HepG2 (cell line): ENCODE results near the gene TBCD. TPM values are rescaled to one million over a fixed set of nuclear protein-coding genes. Genes with fewer than 3 reads are reported as not detected.

Experiments
- ATF5 ChIP-seq: sonication (generic); formaldehyde crosslinking; IDR thresholded peaks from 2 replicates; pipeline ENCODE4 v1.4.0; 2020; ENCODE audit warnings: mild to moderate bottlenecking, low read depth, missing genetic modification reagents
- DZIP1 ChIP-seq: sonication (generic); formaldehyde crosslinking; IDR thresholded peaks from 2 replicates; pipeline ENCODE4 v1.5.0; 2020; ENCODE audit warnings: mild to moderate bottlenecking, missing genetic modification reagents
- FOXA1 ChIP-seq, 2 experiments: fragments of 450-650 bp in 1 of 2; sonication (generic) in 1 of 2; formaldehyde crosslinking in 1 of 2; IDR thresholded peaks; 2 replicates each; pipeline versions ENCODE4 v1.4.0 to v1.6.1; 2016 to 2020; ENCODE audit warnings: missing genetic modification reagents in 1 of 2
- GATA4 ChIP-seq: sonication (generic); IDR thresholded peaks from 2 replicates; pipeline ENCODE4 v1.6.1; 2016; ENCODE audit warnings: antibody characterized with exemption, low read depth, borderline replicate concordance
- HNF1A ChIP-seq, 2 experiments: sonication (generic) in 1 of 2; formaldehyde crosslinking in 1 of 2; IDR thresholded peaks; 2 replicates each; pipeline versions ENCODE4 v1.4.0 to v1.6.1; 2016 to 2020; ENCODE audit warnings: borderline replicate concordance in 1 of 2, low read depth in 1 of 2, mild to moderate bottlenecking in 1 of 2, missing genetic modification reagents in 1 of 2
- NONO ChIP-seq, 2 experiments: fragments of 450-650 bp in 1 of 2; sonication (generic) in 1 of 2; formaldehyde crosslinking in 1 of 2; IDR thresholded peaks in 1 of 2; conservative IDR thresholded peaks in 1 of 2; 2 replicates each; pipeline versions ENCODE4 v1.6.1 to v1.8.0; 2017 to 2022; ENCODE audit warnings: mild to moderate bottlenecking in 1 of 2, missing genetic modification reagents in 1 of 2, moderate library complexity in 1 of 2
- RXRA ChIP-seq: sonication (generic); formaldehyde crosslinking; IDR thresholded peaks from 2 replicates; pipeline ENCODE4 v1.5.1; 2020; ENCODE audit warnings: missing genetic modification reagents
- ZGPAT ChIP-seq: IDR thresholded peaks from 2 replicates; pipeline ENCODE4 v1.6.1; 2016; ENCODE audit warnings: mild to moderate bottlenecking
- ZHX1 ChIP-seq: sonication (generic); formaldehyde crosslinking; IDR thresholded peaks from 2 replicates; pipeline ENCODE4 v1.8.1; 2022; ENCODE audit warnings: low read depth, mild to moderate bottlenecking, missing genetic modification reagents
- ZNF644 ChIP-seq: IDR thresholded peaks from 2 replicates; pipeline ENCODE4 v1.6.1; 2016; ENCODE audit warnings: low read depth
- ZNF672 ChIP-seq: sonication (generic); formaldehyde crosslinking; IDR thresholded peaks from 2 replicates; pipeline ENCODE4 v1.8.1; 2022; ENCODE audit warnings: missing genetic modification reagents
- ZNF691 ChIP-seq: sonication (generic); formaldehyde crosslinking; IDR thresholded peaks from 2 replicates; pipeline ENCODE4 v1.4.0; 2020; ENCODE audit warnings: missing genetic modification reagents, low read depth, mild to moderate bottlenecking, borderline replicate concordance
- polyA plus RNA-seq, 8 experiments: library from polyadenylated mRNA; depleted of rRNA in 3 of 8; stranded (reverse) in 7 of 8; unstranded in 1 of 8; fragments of >200 nt; fragmentation: Illumina TruSeq in 4 of 8; extraction: Trizol in 4 of 8; gene quantifications; 2 replicates each; pipeline versions ENCODE4 v1.2.1 to v1.2.3, GENCODE V29; 2011 to 2016; ENCODE audit warnings: low read depth in 4 of 8, missing spikeins in 1 of 8, mixed read lengths in 1 of 8; ENCODE audit not compliant: insufficient read depth in 1 of 8
- total RNA-seq, 5 experiments: library from RNA; depleted of rRNA; stranded (reverse); fragments of >200 nt; fragmentation: Illumina TruSeq; extraction: Trizol; gene quantifications; 2 replicates each; pipeline ENCODE4 v1.2.3, GENCODE V29; 2016; ENCODE audit warnings: low read depth in 1 of 5

TBCD gene
- total and polyA plus RNA-seq, 2 of the 13 experiments (the other 11 are each of a cell fraction or from before 2014, with no cell fraction given), result 33.9 to 54.8 TPM

- 0 out of 2 replicates have a peak, but pooled peaks have one; percentile 32 for TF ChIP-seq ZHX1 (CRISPR knock-in tag)
- TF ChIP-seq GATA4, result no peak
- TF ChIP-seq HNF1A (IDR thresholded peaks at IDR 0.05; ENCODE audit: low read depth), result 0 out of 2 replicates have a peak, but pooled peaks have one; percentile 40
- TF ChIP-seq HNF1A (CRISPR knock-in tag; IDR thresholded peaks at IDR 0.05; ENCODE audit: borderline replicate concordance), result no peak; the same call in 1 of the 2 replicates
- TF ChIP-seq ZNF691, result no peak
- no peak for TF ChIP-seq NONO (IDR thresholded peaks at IDR 0.05)
- no peak; the same call in 1 of the 2 replicates for TF ChIP-seq NONO (CRISPR knock-in tag; conservative IDR thresholded peaks at IDR 0.05)
- no peak for TF ChIP-seq FOXA1 (IDR thresholded peaks at IDR 0.05)
- TF ChIP-seq FOXA1 (CRISPR knock-in tag; IDR thresholded peaks at IDR 0.05), result peak; percentile 90
- TF ChIP-seq RXRA, result peak; percentile 76
- peak; percentile 57; the same call in 1 of the 2 replicates for TF ChIP-seq ZGPAT (CRISPR knock-in tag)
- TF ChIP-seq ZNF672 (CRISPR knock-in tag), result no peak
- TF ChIP-seq ATF5 (CRISPR knock-in tag), result no peak
- no peak for TF ChIP-seq DZIP1 (CRISPR knock-in tag)
- no peak for TF ChIP-seq ZNF644 (CRISPR knock-in tag)
These were observed 137.9 kb downstream of the TBCD start (continued) for GRCh38 chr17:82889496-82890338.
